ENCODE results near the gene DDX51.
A peak's percentile ranks its signal among the peaks of the same experiment; 100 is the strongest.

DDX51 gene

GRCh38 chr12:132144115-132144809 lies at the start of gene DDX51, which contains the start of gene NOC4L:
Gene DDX51 (minus strand): TSS chr12:132144319. CDS start chr12:132144296, 23 bp downstream.
Gene NOC4L (plus strand): TSS chr12:132144457. CDS start chr12:132144489, 32 bp downstream.
- DNase-seq: peak; percentile 96

GRCh38 chr12:132191715-132192553 lies 47.8 kb upstream of the DDX51 start:
- no peak for DNase-seq

- no peak for DNase-seq
Observed at GRCh38 chr12:132190834-132191500, 46.8 kb upstream of the DDX51 start.

GRCh38 chr12:132190012-132190755 lies 46.1 kb upstream of the DDX51 start:
- no peak for DNase-seq

GRCh38 chr12:132189378-132190011 lies 45.4 kb upstream of the DDX51 start:
- peak; percentile 95 for DNase-seq

GRCh38 chr12:132188916-132189325 lies 44.8 kb upstream of the DDX51 start:
- DNase-seq: no peak

- no peak for DNase-seq
Observed at GRCh38 chr12:132188451-132188901, 44.4 kb upstream of the DDX51 start.

GRCh38 chr12:132187646-132188450 lies 43.7 kb upstream of the DDX51 start:
- DNase-seq: no peak

GRCh38 chr12:132186857-132187620 lies 42.9 kb upstream of the DDX51 start:
- peak; percentile 19 for DNase-seq

- peak; percentile 19 for DNase-seq
Observed at GRCh38 chr12:132186208-132186856, 42.2 kb upstream of the DDX51 start.

GRCh38 chr12:132185705-132186104 lies 41.6 kb upstream of the DDX51 start:
- peak; percentile 19 for DNase-seq

GRCh38 chr12:132182711-132183365 lies 38.7 kb upstream of the DDX51 start:
- no peak for DNase-seq

- DNase-seq: no peak
Observed at GRCh38 chr12:132182206-132182710, 38.1 kb upstream of the DDX51 start.

GRCh38 chr12:132181570-132182200 lies 37.6 kb upstream of the DDX51 start:
- no peak for DNase-seq

GRCh38 chr12:132180648-132181546 lies 36.8 kb upstream of the DDX51 start:
- no peak for DNase-seq

GRCh38 chr12:132179431-132180362 lies 35.6 kb upstream of the DDX51 start:
- DNase-seq: no peak
